IMR-90 (cell line): ENCODE data around the gene SLC27A1. TPM values are rescaled to one million over a fixed set of nuclear protein-coding genes. Genes with fewer than 3 reads are reported as not detected.

Experiments
- ATAC-seq: fragments of 200-7000 bp; cut with Tn5 transposase; 2 replicates; pipeline ENCODE4 v1.9.1; 2020; ENCODE audit warnings: low read depth, mild to moderate bottlenecking, moderate library complexity
- BruUV-seq: library from RNA; stranded (reverse); fragments of 400-500 nt; replicated peaks from 2 replicates; lab custom pipeline; 2021; lab: Mats Ljungman, UMichigan
- CTCF ChIA-PET: fragments of 300-600 bp; formaldehyde crosslinking; extraction: SDS; loops from one replicate; lab custom pipeline; 2021; ENCODE audit warnings: antibody characterized with exemption; lab: Yijun Ruan, JAX
- POLR2A ChIA-PET: fragments of 300-600 bp; sonication (Branson Sonifier 250); formaldehyde crosslinking; loops from one replicate; lab custom pipeline; 2022; ENCODE audit warnings: antibody characterized with exemption; ENCODE audit not compliant: unreplicated experiment; lab: Charles Lee
- DNase-seq: peaks from one replicate; pipeline ENCODE4 v3.0.0; 2013
- H2AFZ ChIP-seq: replicated peaks from 2 replicates; pipeline ENCODE3; 2013; ENCODE audit warnings: low read length, mild to moderate bottlenecking; ENCODE audit not compliant: poor library complexity
- H2AK5ac ChIP-seq: 2 replicates; pipeline ENCODE4 v1.6.1; 2013; ENCODE audit warnings: low read depth, low read length, inconsistent platforms
- H2AK9ac ChIP-seq: replicated peaks from 2 replicates; pipeline ENCODE3; 2013; ENCODE audit warnings: mild to moderate bottlenecking, low read depth, low read length, moderate library complexity; ENCODE audit not compliant: poor library complexity
- H2BK120ac ChIP-seq: 2 replicates; pipeline ENCODE4 v1.6.1; 2013; ENCODE audit warnings: low read depth, low read length, inconsistent platforms
- H2BK15ac ChIP-seq: 3 replicates; pipeline ENCODE4 v1.6.1; 2013; ENCODE audit warnings: low read depth, low read length, inconsistent platforms
- H2BK20ac ChIP-seq: 2 replicates; pipeline ENCODE4 v1.6.1; 2013; ENCODE audit warnings: low read depth, mild to moderate bottlenecking, inconsistent platforms, low read length, moderate library complexity
- H2BK5ac ChIP-seq: 2 replicates; pipeline ENCODE4 v1.6.1; 2013; ENCODE audit warnings: mild to moderate bottlenecking, low read depth, low read length, inconsistent platforms; ENCODE audit not compliant: poor library complexity, severe bottlenecking
- H3K14ac ChIP-seq: replicated peaks from 2 replicates; pipeline ENCODE4 v1.6.1; 2013; ENCODE audit warnings: low read depth, low read length, inconsistent platforms
- H3K18ac ChIP-seq: 2 replicates; pipeline ENCODE4 v1.6.1; 2013; ENCODE audit warnings: low read depth, low read length, control low read depth
- H3K23ac ChIP-seq: 2 replicates; pipeline ENCODE4 v1.6.1; 2013; ENCODE audit warnings: low read depth, low read length, inconsistent platforms
- H3K27ac ChIP-seq: 2 replicates; pipeline ENCODE4 v1.5.1; 2013; ENCODE audit warnings: mild to moderate bottlenecking, control low read depth, low read length; ENCODE audit not compliant: insufficient read depth
- H3K27me3 ChIP-seq: 2 replicates; pipeline ENCODE4 v1.6.1; 2013; ENCODE audit warnings: low read length; ENCODE audit not compliant: control insufficient read depth, insufficient read depth
- H3K36me3 ChIP-seq: 2 replicates; pipeline ENCODE4 v1.6.1; 2013; ENCODE audit warnings: low read length, mixed read lengths; ENCODE audit not compliant: control insufficient read depth, insufficient read depth
- H3K4ac ChIP-seq: 2 replicates; pipeline ENCODE4 v1.6.1; 2013; ENCODE audit warnings: low read depth, low read length, inconsistent platforms
- H3K4me1 ChIP-seq: 2 replicates; pipeline ENCODE4 v1.6.1; 2013; ENCODE audit warnings: low read length, mixed read lengths; ENCODE audit not compliant: control insufficient read depth, insufficient read depth
- H3K4me2 ChIP-seq: 2 replicates; pipeline ENCODE4 v1.6.1; 2013; ENCODE audit warnings: low read depth, mild to moderate bottlenecking, control low read depth, low read length, moderate library complexity
- H3K4me3 ChIP-seq: 2 replicates; pipeline ENCODE4 v1.5.1; 2013; ENCODE audit warnings: low read depth, mild to moderate bottlenecking, control low read depth, low read length, moderate library complexity; ENCODE audit not compliant: insufficient read depth
- H3K56ac ChIP-seq: 2 replicates; pipeline ENCODE4 v1.6.1; 2013; ENCODE audit warnings: low read length, inconsistent platforms; ENCODE audit not compliant: insufficient read depth; ENCODE audit errors: extremely low read depth
- H3K79me1 ChIP-seq, 2 experiments: 2 replicates each; pipeline ENCODE4 v1.6.1; 2013; ENCODE audit warnings: low read length in 2 of 2, inconsistent platforms in 1 of 2, low read depth in 1 of 2
- H3K9ac ChIP-seq: 2 replicates; pipeline ENCODE4 v1.6.1; 2013; ENCODE audit warnings: low read depth, low read length, control low read depth
- H3K9me1 ChIP-seq: 2 replicates; pipeline ENCODE4 v1.6.1; 2013; ENCODE audit warnings: low read length, inconsistent platforms; ENCODE audit not compliant: insufficient read depth
- H3K9me3 ChIP-seq: 2 replicates; pipeline ENCODE4 v1.6.1; 2013; ENCODE audit warnings: low read length; ENCODE audit not compliant: control insufficient read depth, insufficient read depth
- H4K20me1 ChIP-seq: 2 replicates; pipeline ENCODE4 v1.6.1; 2013; ENCODE audit warnings: low read length, inconsistent platforms; ENCODE audit not compliant: insufficient read depth
- H4K5ac ChIP-seq: 2 replicates; pipeline ENCODE4 v1.6.1; 2013; ENCODE audit warnings: mild to moderate bottlenecking, low read depth, low read length, control low read depth
- H4K8ac ChIP-seq, 2 experiments: 2 replicates each; pipeline ENCODE4 v1.6.1; 2013; ENCODE audit warnings: low read depth in 2 of 2, low read length in 2 of 2, control low read depth in 1 of 2, inconsistent platforms in 1 of 2
- H4K91ac ChIP-seq: 2 replicates; pipeline ENCODE4 v1.6.1; 2013; ENCODE audit warnings: low read depth, low read length, inconsistent platforms; ENCODE audit not compliant: insufficient read depth
- BHLHE40 ChIP-seq: fragments of 150-350 bp; IDR thresholded peaks from 2 replicates; pipeline ENCODE4 v1.6.1; 2016; ENCODE audit warnings: mild to moderate bottlenecking, low read depth, low read length
- CEBPB ChIP-seq: IDR thresholded peaks from 2 replicates; pipeline ENCODE4 v1.6.1; 2012; ENCODE audit warnings: low read depth, low read length, improper control_type of control experiment
- CTCF ChIP-seq: conservative IDR thresholded peaks from 2 replicates; pipeline ENCODE4 v1.5.1; 2012; ENCODE audit warnings: mild to moderate bottlenecking, low read depth, low read length, improper control_type of control experiment
- ELK1 ChIP-seq: fragments of 150-350 bp; IDR thresholded peaks from 2 replicates; pipeline ENCODE4 v1.6.1; 2016; ENCODE audit warnings: low read depth, mild to moderate bottlenecking, low read length, moderate library complexity, borderline replicate concordance
- FOS ChIP-seq: fragments of 150-350 bp; IDR thresholded peaks from 2 replicates; pipeline ENCODE4 v1.6.1; 2016; ENCODE audit warnings: low read depth, low read length
- MAFK ChIP-seq: IDR thresholded peaks from 2 replicates; pipeline ENCODE4 v1.6.1; 2012; ENCODE audit warnings: low read depth, low read length, improper control_type of control experiment
- MAZ ChIP-seq: IDR thresholded peaks from 2 replicates; pipeline ENCODE4 v1.6.1; 2012; ENCODE audit warnings: low read depth, mild to moderate bottlenecking, low read length, improper control_type of control experiment, moderate library complexity, borderline replicate concordance
- NFE2L2 ChIP-seq: fragments of 150-350 bp; IDR thresholded peaks from 2 replicates; pipeline ENCODE4 v1.6.1; 2016; ENCODE audit warnings: low read depth, mild to moderate bottlenecking, low read length
- POLR2A ChIP-seq: IDR thresholded peaks from 2 replicates; pipeline ENCODE4 v1.6.1; 2012; ENCODE audit warnings: mild to moderate bottlenecking, low read depth, low read length
- RAD21 ChIP-seq: IDR thresholded peaks from 2 replicates; pipeline ENCODE4 v1.6.1; 2012; ENCODE audit warnings: low read length, improper control_type of control experiment
- RCOR1 ChIP-seq: IDR thresholded peaks from 2 replicates; pipeline ENCODE4 v1.6.1; 2012; ENCODE audit warnings: mild to moderate bottlenecking, low read length, improper control_type of control experiment; ENCODE audit not compliant: insufficient replicate concordance
- RFX5 ChIP-seq: IDR thresholded peaks from 2 replicates; pipeline ENCODE4 v1.8.0; 2012; ENCODE audit warnings: low read depth, mild to moderate bottlenecking, low read length, moderate library complexity
- USF2 ChIP-seq: fragments of 150-350 bp; IDR thresholded peaks from 2 replicates; pipeline ENCODE4 v1.6.1; 2017; ENCODE audit warnings: mild to moderate bottlenecking, antibody characterized with exemption, low read length, low read depth
- WGBS, 2 experiments: methylation state at CpG; one replicate each; pipeline versions ENCODE4 v1.1.5 to v1.1.7; 2013; ENCODE audit warnings: missing lambda C conversion rate in 2 of 2; ENCODE audit not compliant: insufficient read length in 1 of 2; ENCODE audit errors: extremely low coverage in 2 of 2; 5-methylcytosine and 5-hydroxymethylcytosine counted together
- dilution Hi-C: fragments of 300-500 bp; cut with HindIII; formaldehyde crosslinking; loops from one replicate; pipeline ENCODE4 v1.14.3; 2018; ENCODE audit warnings: low sequenced_read_pairs; ENCODE audit not compliant: unreplicated experiment
- in situ Hi-C: fragments of 300-500 bp; cut with MboI; formaldehyde crosslinking; loops from 3 replicates; pipeline ENCODE4 v1.14.3; 2019; ENCODE audit warnings: low sequenced_read_pairs, inconsistent platforms, mixed read lengths
- intact Hi-C: fragments of 100-400 bp; cut with micrococcal nuclease; formaldehyde crosslinking; loops from 2 replicates; pipeline ENCODE4 v1.10.0; 2022
- polyA plus RNA-seq, 3 experiments: library from polyadenylated mRNA; depleted of rRNA; stranded (reverse); fragments of >200 nt; gene quantifications; 2 replicates each; pipeline ENCODE4 v1.2.3, GENCODE V29; 2012; ENCODE audit warnings: low replicate concordance in 1 of 3
- total RNA-seq: library from RNA; depleted of rRNA; stranded (reverse); fragments of >200 nt; gene quantifications from 2 replicates; pipeline ENCODE4 v1.2.3, GENCODE V29; 2012

The SLC27A1 gene
- total and polyA plus RNA-seq, 2 of the 4 experiments (the other 2 are of a cell fraction), result 4.8 to 12.9 TPM

- Histone ChIP-seq H4K8ac (no peak overlapping the region), H2AK5ac (no peak overlapping the region), H2BK5ac (no peak overlapping the region), H3K56ac (no peak overlapping the region), H4K20me1 (no peaks in the 10 kb centered on the region), H4K91ac (no peak overlapping the region), H2AFZ (no peak overlapping the region), H3K4me2 (no peak overlapping the region), H3K23ac (no peak overlapping the region), H2BK20ac (no peak overlapping the region), H3K4me3 (no peak overlapping the region), H3K9me1 (peaks cover 3% of the 10 kb centered on the region; the same call in 1 of the 2 replicates), H3K36me3 (no peaks in the 10 kb centered on the region), H3K18ac (no peak overlapping the region), H3K4me1 (peaks cover 2% of the 10 kb centered on the region; the same call in 1 of the 2 replicates), H3K14ac (no peak overlapping the region), H3K79me1 (no peaks in the 10 kb centered on the region), H2AK9ac (no peak overlapping the region), H4K5ac (no peak overlapping the region), H2BK15ac (no peak overlapping the region), H3K27me3 (peaks cover 7% of the 10 kb centered on the region; the same call in 1 of the 2 replicates), H3K27ac (no peak overlapping the region), H3K9me3 (peaks cover 12% of the 10 kb centered on the region), H3K9ac (no peak overlapping the region), H2BK120ac (no peak overlapping the region), H3K4ac (no peak overlapping the region)
- intact Hi-C loops, result no loop called here
- in situ Hi-C loops, result no loop called here
- ATAC-seq (no peak), DNase-seq (no peak)
- ChIA-PET CTCF (no interaction called here), POLR2A (no interaction called here)
- 72% methylated on average over 5 of the region's 7 CpGs; no CpG with 5 or more reads in 1 of the 2 experiments for WGBS, 2 experiments
- dilution Hi-C loops, result no loop called here
- TF ChIP-seq RAD21, result no peak
- no peak for TF ChIP-seq BHLHE40
- TF ChIP-seq NFE2L2, result no peak
- no peak for TF ChIP-seq USF2
- TF ChIP-seq RCOR1, result no peak
- no peak for TF ChIP-seq MAFK
- no peak for TF ChIP-seq FOS
- TF ChIP-seq ELK1, result no peak
- TF ChIP-seq CEBPB, result no peak
- TF ChIP-seq POLR2A, result no peak
- TF ChIP-seq RFX5, result no peak
- no peak for TF ChIP-seq CTCF
- no peak for TF ChIP-seq MAZ
- BruUV-seq, result no TSS peak
Observed at GRCh38 chr19:17532557-17532956, 62.2 kb downstream of the SLC27A1 start.
